PC-3 (cell line): ENCODE data around the gene C1orf141. TPM values are rescaled to one million over a fixed set of nuclear protein-coding genes. Genes with fewer than 3 reads are reported as not detected.

Source experiments
- ATAC-seq: fragments of 200-7000 bp; cut with Tn5 transposase; 2 replicates; pipeline ENCODE4 v1.9.1; 2020; ENCODE audit warnings: mild to moderate bottlenecking, moderate library complexity
- BruUV-seq: library from RNA; stranded (reverse); fragments of 400-500 nt; replicated peaks from 2 replicates; lab custom pipeline; 2021; lab: Mats Ljungman, UMichigan
- CTCF ChIA-PET: fragments of 300-600 bp; sonication (Branson Sonifier 250); formaldehyde crosslinking; loops from one replicate; lab custom pipeline; 2022; ENCODE audit warnings: antibody characterized with exemption; lab: Charles Lee
- POLR2A ChIA-PET: fragments of 300-600 bp; sonication (Branson Sonifier 250); formaldehyde crosslinking; loops from one replicate; lab custom pipeline; 2022; ENCODE audit warnings: antibody characterized with exemption; ENCODE audit not compliant: unreplicated experiment; lab: Charles Lee
- DNase-seq: peaks from one replicate; pipeline ENCODE4 v3.0.0-alpha.2; 2015
- H2AFZ ChIP-seq: fragments of 300-600 bp; sonication (generic); 2 replicates; pipeline ENCODE4 v1.6.0; 2016; ENCODE audit warnings: antibody characterized with exemption, low read length
- H3F3A ChIP-seq: fragments of 300-600 bp; sonication (generic); one replicate; pipeline ENCODE4 v1.6.0; 2017; ENCODE audit warnings: antibody characterized with exemption, low read length, control low read depth, mild to moderate bottlenecking; ENCODE audit not compliant: unreplicated experiment
- H3K27ac ChIP-seq: fragments of 300-600 bp; sonication (generic); 2 replicates; pipeline ENCODE4 v1.5.1; 2016; ENCODE audit warnings: mild to moderate bottlenecking, low read length
- H3K27me3 ChIP-seq: fragments of 300-600 bp; sonication (generic); 2 replicates; pipeline ENCODE4 v1.6.1; 2016; ENCODE audit warnings: low read length, mixed read lengths
- H3K36me3 ChIP-seq: fragments of 300-600 bp; sonication (generic); 2 replicates; pipeline ENCODE4 v1.6.1; 2016; ENCODE audit warnings: low read depth, mixed run types, low read length, mixed read lengths
- H3K4me1 ChIP-seq: fragments of 300-600 bp; sonication (generic); 2 replicates; pipeline ENCODE4 v1.5.1; 2016; ENCODE audit warnings: low read length; ENCODE audit not compliant: insufficient read depth
- H3K4me2 ChIP-seq: fragments of 300-600 bp; sonication (generic); 2 replicates; pipeline ENCODE4 v1.6.0; 2016; ENCODE audit warnings: low read length
- H3K4me3 ChIP-seq: fragments of 300-600 bp; sonication (generic); 2 replicates; pipeline ENCODE4 v1.5.1; 2016; ENCODE audit warnings: mild to moderate bottlenecking, low read length, mixed read lengths
- H3K79me2 ChIP-seq: fragments of 300-600 bp; sonication (generic); 2 replicates; pipeline ENCODE4 v1.6.1; 2017; ENCODE audit warnings: low read length, mixed read lengths
- H3K9ac ChIP-seq: fragments of 300-600 bp; sonication (generic); 2 replicates; pipeline ENCODE4 v1.6.0; 2016; ENCODE audit warnings: mild to moderate bottlenecking, low read length
- H3K9me2 ChIP-seq: fragments of 300-600 bp; sonication (generic); replicated peaks from 2 replicates; pipeline ENCODE4 v1.6.1; 2016; ENCODE audit warnings: mixed run types, low read length, mixed read lengths
- H3K9me3 ChIP-seq: fragments of 300-600 bp; sonication (generic); 2 replicates; pipeline ENCODE4 v1.6.1; 2016; ENCODE audit warnings: low read length, mixed read lengths
- H4K20me1 ChIP-seq: fragments of 300-600 bp; sonication (generic); 2 replicates; pipeline ENCODE4 v1.6.1; 2016; ENCODE audit warnings: low read length, mixed read lengths
- EZH2 ChIP-seq: fragments of 300-600 bp; sonication (generic); IDR thresholded peaks from one replicate; pipeline ENCODE4 v1.6.1; 2017; ENCODE audit warnings: antibody characterized with exemption, mild to moderate bottlenecking, low read length; ENCODE audit not compliant: unreplicated experiment
- EZH2phosphoT487 ChIP-seq: fragments of 300-600 bp; sonication (generic); IDR thresholded peaks from 2 replicates; pipeline ENCODE4 v1.6.1; 2018; ENCODE audit warnings: mild to moderate bottlenecking, antibody characterized with exemption, low read length, borderline replicate concordance
- intact Hi-C: fragments of 100-400 bp; cut with micrococcal nuclease; formaldehyde crosslinking; loops from 2 replicates; pipeline ENCODE4 v1.9.0; 2023
- total RNA-seq: library from RNA; depleted of rRNA; stranded (reverse); fragments of >200 nt; gene quantifications from 2 replicates; pipeline ENCODE4 v1.2.3, GENCODE V29; 2014
- TF ChIP-seq, protein P1 (sequence below): fragments of 300-600 bp; sonication (generic); conservative IDR thresholded peaks from 2 replicates; pipeline ENCODE4 v1.5.1; 2017; ENCODE audit warnings: antibody characterized with exemption, low read depth, mild to moderate bottlenecking, low read length

Gene C1orf141
- total RNA-seq, 1 experiment from 2014 or later, result not detected

DNA sequence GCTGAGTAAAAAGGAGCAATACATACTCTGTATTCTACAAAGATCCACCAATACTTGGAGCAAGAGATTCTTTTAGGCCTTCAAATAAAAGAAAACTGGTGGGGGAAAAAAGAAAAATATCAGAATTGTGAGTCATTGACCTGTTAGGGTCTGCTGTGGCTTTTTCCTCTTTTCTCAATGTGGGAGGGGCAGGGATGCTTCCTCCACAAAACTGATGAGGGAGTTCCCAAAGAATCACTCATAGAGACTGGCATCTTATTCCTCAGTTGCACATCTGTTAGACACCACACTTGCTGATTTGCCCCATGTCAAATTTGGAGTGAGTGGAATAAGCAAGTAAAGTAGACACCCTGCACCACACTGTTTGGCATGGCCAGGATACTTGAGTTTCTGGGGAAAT lies 16.6 kb downstream of the C1orf141 start:
- no peak overlapping the region for H2AFZ ChIP-seq
- no peaks in the 10 kb centered on the region for H3K9me3 ChIP-seq
- no peaks in the 10 kb centered on the region for H4K20me1 ChIP-seq
- H3K4me3 ChIP-seq, result no peak overlapping the region
- H3K27me3 ChIP-seq, result no peaks in the 10 kb centered on the region
- no peaks in the 10 kb centered on the region for H3K79me2 ChIP-seq
- DNase-seq (peak; percentile 6), ATAC-seq (no peak)
- H3K4me1 ChIP-seq, result no peaks in the 10 kb centered on the region
- intact Hi-C loops, result no loop called here
- POLR2A ChIA-PET, result no interaction called here
- H3K9ac ChIP-seq, result no peak overlapping the region
- TF ChIP-seq EZH2, result no peak
- TF ChIP-seq EZH2phosphoT487, result no peak
- TF ChIP-seq, protein P1, sequence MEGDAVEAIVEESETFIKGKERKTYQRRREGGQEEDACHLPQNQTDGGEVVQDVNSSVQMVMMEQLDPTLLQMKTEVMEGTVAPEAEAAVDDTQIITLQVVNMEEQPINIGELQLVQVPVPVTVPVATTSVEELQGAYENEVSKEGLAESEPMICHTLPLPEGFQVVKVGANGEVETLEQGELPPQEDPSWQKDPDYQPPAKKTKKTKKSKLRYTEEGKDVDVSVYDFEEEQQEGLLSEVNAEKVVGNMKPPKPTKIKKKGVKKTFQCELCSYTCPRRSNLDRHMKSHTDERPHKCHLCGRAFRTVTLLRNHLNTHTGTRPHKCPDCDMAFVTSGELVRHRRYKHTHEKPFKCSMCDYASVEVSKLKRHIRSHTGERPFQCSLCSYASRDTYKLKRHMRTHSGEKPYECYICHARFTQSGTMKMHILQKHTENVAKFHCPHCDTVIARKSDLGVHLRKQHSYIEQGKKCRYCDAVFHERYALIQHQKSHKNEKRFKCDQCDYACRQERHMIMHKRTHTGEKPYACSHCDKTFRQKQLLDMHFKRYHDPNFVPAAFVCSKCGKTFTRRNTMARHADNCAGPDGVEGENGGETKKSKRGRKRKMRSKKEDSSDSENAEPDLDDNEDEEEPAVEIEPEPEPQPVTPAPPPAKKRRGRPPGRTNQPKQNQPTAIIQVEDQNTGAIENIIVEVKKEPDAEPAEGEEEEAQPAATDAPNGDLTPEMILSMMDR, result no peak
- CTCF ChIA-PET, result no interaction called here
- H3K9me2 ChIP-seq, result no peaks in the 10 kb centered on the region
- H3K36me3 ChIP-seq, result no peaks in the 10 kb centered on the region
- BruUV-seq, result no TSS peak
- no peaks in the 10 kb centered on the region for H3F3A ChIP-seq
- H3K4me2 ChIP-seq, result no peak overlapping the region
- H3K27ac ChIP-seq, result no peak overlapping the region

DNA sequence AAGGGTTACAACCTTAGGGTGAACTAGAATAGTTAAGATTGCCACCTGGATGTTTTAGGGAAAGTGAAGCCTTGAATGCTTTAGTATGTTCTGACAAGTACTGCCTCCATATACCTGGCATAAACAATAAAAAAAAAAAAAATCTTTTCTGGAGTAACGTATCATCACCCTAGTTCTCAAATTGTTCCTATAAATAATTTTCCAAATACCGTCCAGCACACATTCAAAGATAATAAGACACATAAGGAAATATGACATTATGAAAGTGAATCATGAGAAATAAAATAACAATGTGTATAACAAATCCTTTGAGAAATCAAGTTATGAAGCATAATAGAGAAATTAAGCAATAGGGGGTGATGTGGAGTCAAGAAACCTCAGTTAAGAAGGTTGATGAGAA lies 20.6 kb downstream of the C1orf141 start:
- no peak for ATAC-seq
- ChIA-PET POLR2A (no interaction called here), CTCF (no interaction called here)
- Histone ChIP-seq H2AFZ (no peak overlapping the region), H3K9ac (no peak overlapping the region), H3K4me2 (no peak overlapping the region), H3K4me3 (no peak overlapping the region), H3K9me3 (no peaks in the 10 kb centered on the region), H3K36me3 (no peaks in the 10 kb centered on the region), H3F3A (no peaks in the 10 kb centered on the region), H4K20me1 (no peaks in the 10 kb centered on the region), H3K79me2 (no peaks in the 10 kb centered on the region), H3K27me3 (no peaks in the 10 kb centered on the region), H3K9me2 (no peaks in the 10 kb centered on the region), H3K4me1 (no peaks in the 10 kb centered on the region), H3K27ac (no peak overlapping the region)
- BruUV-seq, result no TSS peak
- TF ChIP-seq, protein P1, result no peak
- no peak for TF ChIP-seq EZH2phosphoT487
- TF ChIP-seq EZH2, result no peak
- intact Hi-C loops, result no loop called here
- no peak for DNase-seq

DNA sequence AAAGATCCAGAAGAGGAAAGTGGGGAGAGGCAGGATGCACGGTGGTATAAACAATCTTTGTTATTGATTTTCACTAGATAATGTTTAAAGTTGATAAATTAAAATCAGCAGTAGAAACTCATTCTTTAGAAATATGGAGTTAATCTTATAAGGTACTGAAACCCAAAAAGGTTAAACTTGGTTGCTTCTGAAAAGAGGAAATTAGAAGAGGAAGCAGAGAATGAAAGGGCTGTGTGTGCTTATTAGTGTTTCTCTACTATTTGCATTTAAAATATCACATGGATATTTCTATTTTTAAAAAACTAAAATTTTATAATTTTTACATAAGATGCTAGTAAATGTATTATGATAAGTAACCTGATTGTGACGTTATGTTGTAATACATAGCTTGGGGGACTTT lies 24.4 kb downstream of the C1orf141 start:
- no peaks in the 10 kb centered on the region for H4K20me1 ChIP-seq
- no peak for DNase-seq
- H3K27me3 ChIP-seq, result no peaks in the 10 kb centered on the region
- no peaks in the 10 kb centered on the region for H3K36me3 ChIP-seq
- CTCF ChIA-PET, result no interaction called here
- H3K4me2 ChIP-seq, result no peak overlapping the region
- TF ChIP-seq, protein P1, result no peak
- TF ChIP-seq EZH2phosphoT487, result no peak
- TF ChIP-seq EZH2, result no peak
- no peak overlapping the region for H3K27ac ChIP-seq
- no peaks in the 10 kb centered on the region for H3K9me2 ChIP-seq
- H3K4me3 ChIP-seq, result no peak overlapping the region
- no peaks in the 10 kb centered on the region for H3K9me3 ChIP-seq
- H3K9ac ChIP-seq, result no peak overlapping the region
- no peaks in the 10 kb centered on the region for H3K4me1 ChIP-seq
- no peak for ATAC-seq
- BruUV-seq, result no TSS peak
- H2AFZ ChIP-seq, result no peak overlapping the region
- intact Hi-C loops, result no loop called here
- H3F3A ChIP-seq, result no peaks in the 10 kb centered on the region
- POLR2A ChIA-PET, result no interaction called here
- H3K79me2 ChIP-seq, result no peaks in the 10 kb centered on the region
